Immature natural killer cell (primary cell): Measurements from ENCODE around the gene PHF2. TPM values are rescaled to one million over a fixed set of nuclear protein-coding genes. Genes with fewer than 3 reads are reported as not detected.
"Not testable (repeated sequence)": the region's sequence is repeated elsewhere in the genome, so short reads cannot be mapped to it uniquely, and the experiment has no call there.

Experiments used
- DNase-seq, 3 donors: peaks; one replicate each; pipeline ENCODE4 v3.0.0; 2022; ENCODE audit warnings: mixed read lengths in 1 of 3
- H3K27ac Mint-ChIP-seq, 6 donors: one replicate each; pipeline ENCODE4 v1.8.0; 2020; ENCODE audit warnings: mixed read lengths in 6 of 6, mild to moderate bottlenecking in 5 of 6, inconsistent platforms in 4 of 6, moderate library complexity in 3 of 6
- H3K27me3 Mint-ChIP-seq, 3 donors: one replicate each; pipeline ENCODE4 v1.8.0; 2020 to 2021; ENCODE audit warnings: low read depth in 3 of 3, mild to moderate bottlenecking in 3 of 3, mixed read lengths in 3 of 3, moderate library complexity in 3 of 3, inconsistent platforms in 1 of 3
- H3K36me3 Mint-ChIP-seq, 3 donors: one replicate each; pipeline ENCODE4 v1.8.0; 2020; ENCODE audit warnings: mixed read lengths in 3 of 3, inconsistent platforms in 2 of 3, mild to moderate bottlenecking in 2 of 3
- H3K4me1 Mint-ChIP-seq, 2 donors: one replicate each; pipeline ENCODE4 v1.8.0; 2020; ENCODE audit warnings: inconsistent platforms in 2 of 2, mild to moderate bottlenecking in 2 of 2, mixed read lengths in 2 of 2, moderate library complexity in 1 of 2
- H3K4me3 Mint-ChIP-seq, 5 donors: one replicate each; pipeline ENCODE4 v1.8.0; 2020; ENCODE audit warnings: mild to moderate bottlenecking in 5 of 5, mixed read lengths in 5 of 5, inconsistent platforms in 3 of 5, moderate library complexity in 3 of 5
- H3K9me3 Mint-ChIP-seq, 6 donors: one replicate each; pipeline ENCODE4 v1.8.0; 2020; ENCODE audit warnings: mild to moderate bottlenecking in 6 of 6, mixed read lengths in 6 of 6, inconsistent platforms in 4 of 6, moderate library complexity in 3 of 6
- polyA plus RNA-seq, 3 donors: library from polyadenylated mRNA; unstranded; fragments of 300-500 nt; fragmentation: Illumina TruSeq; gene quantifications; one replicate each; pipeline ENCODE4 v1.2.3, GENCODE V29; 2021

PHF2 gene
- polyA plus RNA-seq, 3 donors from 2014 or later, result 0.58 to 2.1 (median 0.80) TPM

DNA sequence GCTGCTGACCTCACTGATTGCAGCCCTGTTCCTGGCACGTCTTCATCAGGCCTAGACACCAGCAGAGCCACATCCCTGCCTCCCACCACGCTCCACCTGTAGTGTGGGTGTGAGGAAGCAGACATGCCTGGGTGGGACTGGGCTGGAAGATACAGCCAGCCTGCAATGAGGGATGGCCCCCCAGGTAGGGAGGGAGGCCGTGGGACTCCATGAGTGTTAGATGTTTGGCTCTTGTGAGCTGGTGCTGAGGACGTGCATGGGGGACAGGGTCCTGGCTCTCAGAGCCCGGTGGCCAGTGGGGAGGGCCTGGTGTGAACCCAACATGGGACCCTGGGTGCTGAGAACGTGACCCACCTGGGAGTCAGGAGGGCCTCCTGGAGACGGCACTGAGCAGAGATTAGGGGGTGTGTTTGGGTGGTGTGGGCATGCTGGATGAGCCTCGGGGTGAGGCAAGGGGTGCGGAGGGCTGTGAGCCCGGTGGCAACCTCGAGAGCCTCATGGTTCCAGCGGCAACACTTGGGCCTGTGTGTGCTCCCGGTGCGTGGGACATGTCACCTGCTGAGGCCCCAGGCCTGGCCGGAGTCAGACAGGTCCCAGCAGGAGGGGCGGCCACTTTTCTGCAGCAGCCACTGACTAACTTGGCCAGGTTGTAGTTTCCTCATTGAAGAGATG is 87.6 kb downstream of the PHF2 start:
- Mint-ChIP-seq H3K9me3 (no peaks in the 10 kb centered on the region), H3K27ac (no peak overlapping the region), H3K27me3 (peaks cover 0 to 2% (median 0%) of the 10 kb centered on the region in 3 donors), H3K36me3 (peaks cover 0 to 3% (median 0%) of the 10 kb centered on the region in 3 donors), H3K4me3 (no peak overlapping the region), H3K4me1 (peaks cover 3 to 5% of the 10 kb centered on the region in 2 donors)
- DNase-seq, result no peak

GRCh38 chr9:93664549-93665120 is 88.3 kb downstream of the PHF2 start:
- H3K9me3 Mint-ChIP-seq, result no peaks in the 10 kb centered on the region
- H3K36me3 Mint-ChIP-seq, result peaks cover 0 to 3% (median 0%) of the 10 kb centered on the region in 3 donors
- H3K27me3 Mint-ChIP-seq, result peaks cover 0 to 3% (median 0%) of the 10 kb centered on the region in 3 donors
- no peak overlapping the region for H3K4me3 Mint-ChIP-seq
- H3K27ac Mint-ChIP-seq, result no peak overlapping the region
- no peak for DNase-seq
- peaks cover 3 to 9% of the 10 kb centered on the region in 2 donors for H3K4me1 Mint-ChIP-seq

GRCh38 chr9:93665128-93665636 is 88.8 kb downstream of the PHF2 start:
- Mint-ChIP-seq H3K4me1 (peaks cover 6 to 13% of the 10 kb centered on the region in 2 donors), H3K27ac (no peak overlapping the region), H3K9me3 (no peaks in the 10 kb centered on the region), H3K36me3 (no peaks in the 10 kb centered on the region), H3K27me3 (peaks cover 0 to 7% (median 0%) of the 10 kb centered on the region in 3 donors), H3K4me3 (no peak overlapping the region)
- no peak for DNase-seq

DNA sequence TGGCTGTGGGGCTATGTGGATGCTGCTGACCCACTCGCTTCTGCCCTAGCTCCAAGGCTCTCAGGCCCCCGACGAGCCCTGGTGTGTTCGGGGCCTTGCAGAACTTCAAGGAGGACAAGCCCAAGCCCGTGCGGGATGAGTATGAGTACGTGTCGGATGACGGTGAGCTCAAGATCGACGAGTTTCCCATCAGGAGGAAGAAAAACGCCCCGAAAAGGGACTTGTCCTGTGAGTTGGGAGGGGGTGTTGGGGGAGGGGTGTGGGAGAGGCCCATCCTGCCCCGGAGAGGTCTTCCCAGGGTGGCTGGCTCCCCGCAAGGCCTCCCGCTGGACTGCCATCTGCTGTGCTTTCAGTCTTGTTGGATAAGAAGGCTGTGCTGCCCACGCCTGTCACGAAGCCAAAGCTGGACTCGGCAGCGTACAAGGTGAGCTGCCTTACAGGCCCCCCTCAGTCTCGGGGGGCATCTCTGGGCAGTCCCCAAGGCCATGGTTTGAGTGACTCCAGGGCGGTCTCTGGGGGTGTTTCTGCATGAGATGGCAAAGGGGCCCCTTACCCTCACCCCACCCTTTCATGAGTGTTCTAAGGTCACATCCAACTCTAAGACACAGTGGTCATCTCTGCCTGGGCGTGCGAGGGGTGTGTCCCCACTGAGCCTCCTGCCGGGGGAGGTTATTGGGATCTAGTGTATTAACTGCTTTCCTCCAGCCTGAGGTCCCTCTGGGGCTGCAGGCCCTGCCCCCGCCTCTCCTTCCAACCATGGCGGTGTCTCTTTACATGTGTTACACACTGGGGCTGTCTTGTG is 89.5 kb downstream of the PHF2 start:
- Mint-ChIP-seq H3K27me3 (peaks cover 0 to 12% (median 2%) of the 10 kb centered on the region in 3 donors), H3K4me3 (no peak overlapping the region), H3K36me3 (no peaks in the 10 kb centered on the region), H3K27ac (no peak overlapping the region), H3K4me1 (peaks cover 6 to 13% of the 10 kb centered on the region in 2 donors), H3K9me3 (no peaks in the 10 kb centered on the region)
- no peak for DNase-seq

DNA sequence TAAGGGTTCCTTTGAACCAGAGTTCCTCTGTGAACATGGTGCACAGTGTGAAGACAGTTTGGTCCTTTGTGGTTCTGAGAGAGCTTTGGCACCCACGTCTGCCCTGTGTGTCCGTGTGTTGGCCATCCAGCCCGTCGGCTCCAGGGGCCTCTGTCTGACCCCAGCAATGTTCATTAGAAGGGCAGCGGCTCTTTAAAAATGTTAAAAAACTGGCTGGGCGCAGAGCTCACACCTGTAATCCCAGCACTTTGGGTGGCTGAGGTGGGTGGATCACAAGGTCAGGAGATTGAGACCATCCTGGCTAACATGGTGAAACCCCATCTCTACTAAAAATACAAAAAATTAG is 90.0 kb downstream of the PHF2 start:
- not testable (repeated sequence) for H3K9me3 Mint-ChIP-seq, H3K27ac Mint-ChIP-seq, H3K4me3 Mint-ChIP-seq, H3K36me3 Mint-ChIP-seq, DNase-seq
- Mint-ChIP-seq H3K27me3 (peaks cover 2 to 12% (median 2%) of the 10 kb centered on the region in 3 donors), H3K4me1 (peaks cover 7 to 13% of the 10 kb centered on the region in 2 donors)

- Mint-ChIP-seq H3K27me3 (peaks cover 2 to 12% (median 2%) of the 10 kb centered on the region in 3 donors), H3K9me3 (no peaks in the 10 kb centered on the region), H3K4me1 (peaks cover 7 to 13% of the 10 kb centered on the region in 2 donors), H3K4me3 (no peak overlapping the region), H3K27ac (no peak overlapping the region), H3K36me3 (no peaks in the 10 kb centered on the region)
- DNase-seq, result no peak
Observed at GRCh38 chr9:93667006-93667405, 90.6 kb downstream of the PHF2 start.

DNA sequence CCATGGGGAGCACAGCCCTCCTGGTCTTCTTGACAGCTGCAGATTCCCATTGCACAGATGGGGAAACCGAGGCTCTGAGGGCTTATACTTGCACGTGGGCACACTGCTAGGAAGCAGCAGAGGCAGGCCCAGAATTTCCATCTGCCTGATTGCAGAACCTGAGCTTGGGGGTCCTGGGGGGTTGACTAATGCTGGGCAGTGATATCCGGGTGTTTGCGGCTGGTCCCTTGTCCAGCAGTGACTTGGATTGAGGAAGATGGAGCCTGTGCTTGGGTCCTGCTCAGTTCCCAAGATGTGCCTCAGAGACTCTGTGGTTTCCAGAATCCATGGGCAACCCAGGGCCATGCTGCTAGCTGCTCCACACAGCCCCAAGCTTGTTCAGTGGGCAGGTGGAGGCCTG is 91.2 kb downstream of the PHF2 start:
- peaks cover 2 to 12% (median 2%) of the 10 kb centered on the region in 3 donors for H3K27me3 Mint-ChIP-seq
- H3K9me3 Mint-ChIP-seq, result no peaks in the 10 kb centered on the region
- H3K27ac Mint-ChIP-seq, result peak overlapping the region in 1 of 6 donors; percentile 14
- peaks cover 7 to 13% of the 10 kb centered on the region in 2 donors for H3K4me1 Mint-ChIP-seq
- DNase-seq, result no peak
- H3K4me3 Mint-ChIP-seq, result no peak overlapping the region
- no peaks in the 10 kb centered on the region for H3K36me3 Mint-ChIP-seq

GRCh38 chr9:93668261-93668871 is 92.0 kb downstream of the PHF2 start:
- no peak for DNase-seq
- peaks cover 7 to 13% of the 10 kb centered on the region in 2 donors for H3K4me1 Mint-ChIP-seq
- H3K36me3 Mint-ChIP-seq, result no peaks in the 10 kb centered on the region
- H3K9me3 Mint-ChIP-seq, result no peaks in the 10 kb centered on the region
- H3K4me3 Mint-ChIP-seq, result no peak overlapping the region
- H3K27me3 Mint-ChIP-seq, result peaks cover 2 to 14% (median 2%) of the 10 kb centered on the region in 3 donors
- peak overlapping the region in 1 of 6 donors; percentile 67 for H3K27ac Mint-ChIP-seq

DNA sequence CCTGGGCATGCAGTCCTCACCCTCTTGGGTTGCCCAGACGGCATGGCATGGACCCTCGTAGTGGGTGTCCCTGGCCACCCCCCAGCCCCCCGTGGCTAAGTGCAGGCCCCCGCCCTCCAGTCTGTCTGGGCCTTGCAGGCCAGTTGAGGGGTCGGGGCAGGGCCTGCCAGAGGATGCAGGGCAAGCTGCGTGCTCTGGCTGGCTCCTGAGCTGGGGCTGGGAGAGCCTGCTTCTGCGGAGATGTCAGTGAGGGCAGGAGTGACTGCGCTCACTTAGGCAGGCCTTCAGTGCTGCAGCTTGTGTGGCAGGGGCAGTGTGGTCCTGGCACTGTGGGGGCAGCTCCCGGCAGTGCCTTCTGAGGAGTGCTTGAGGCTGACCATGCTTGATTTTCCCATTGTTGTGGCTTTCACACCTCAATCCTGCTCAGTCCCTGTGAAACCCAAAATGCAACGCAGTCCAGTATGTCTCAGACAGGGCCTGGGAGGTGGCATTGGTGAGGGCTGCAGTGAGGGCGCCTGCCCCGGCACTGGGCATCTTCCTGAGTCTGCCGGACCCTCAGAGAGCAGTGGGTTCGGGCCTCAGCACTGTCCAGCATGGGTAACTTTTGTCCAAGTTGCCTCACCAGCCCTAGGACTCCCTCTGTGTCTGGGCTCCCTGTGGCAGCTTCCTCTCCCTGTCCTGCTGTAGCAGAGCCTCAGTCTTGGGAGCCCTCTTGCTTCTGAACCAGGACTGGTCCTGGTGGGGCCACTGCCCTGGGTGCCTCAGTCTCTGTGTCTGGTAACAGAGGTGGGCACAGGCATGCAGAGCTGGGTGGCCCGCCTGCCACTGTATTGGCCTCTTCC is 93.0 kb downstream of the PHF2 start:
- Mint-ChIP-seq H3K4me3 (no peak overlapping the region), H3K36me3 (no peaks in the 10 kb centered on the region), H3K4me1 (peaks cover 7 to 13% of the 10 kb centered on the region in 2 donors), H3K27me3 (peaks cover 2 to 16% (median 2%) of the 10 kb centered on the region in 3 donors), H3K27ac (peak overlapping the region in 1 of 6 donors; percentile 78), H3K9me3 (no peaks in the 10 kb centered on the region)
- DNase-seq, result no peak

GRCh38 chr9:93669958-93670207 is 93.5 kb downstream of the PHF2 start:
- Mint-ChIP-seq H3K27me3 (peaks cover 2 to 16% (median 2%) of the 10 kb centered on the region in 3 donors), H3K4me3 (no peak overlapping the region), H3K9me3 (no peaks in the 10 kb centered on the region), H3K36me3 (no peaks in the 10 kb centered on the region), H3K4me1 (peaks cover 7 to 13% of the 10 kb centered on the region in 2 donors), H3K27ac (peak overlapping the region in 1 of 6 donors; percentile 78)
- DNase-seq, result no peak

GRCh38 chr9:93670208-93671019 is 94.0 kb downstream of the PHF2 start:
- Mint-ChIP-seq H3K27ac (peak overlapping the region in 1 of 6 donors; percentile 78), H3K27me3 (peaks cover 2 to 16% (median 2%) of the 10 kb centered on the region in 3 donors)
- DNase-seq, result peak in 1 of 3 donors; percentile 12

GRCh38 chr9:93671020-93671338 is 94.6 kb downstream of the PHF2 start:
- H3K4me3 Mint-ChIP-seq, result no peak overlapping the region
- no peak for DNase-seq
- peaks cover 7 to 13% of the 10 kb centered on the region in 2 donors for H3K4me1 Mint-ChIP-seq
- H3K27ac Mint-ChIP-seq, result peak overlapping the region in 2 of 6 donors; percentile 22 to 61
- no peaks in the 10 kb centered on the region for H3K36me3 Mint-ChIP-seq
- H3K27me3 Mint-ChIP-seq, result peaks cover 2 to 16% (median 2%) of the 10 kb centered on the region in 3 donors
- no peaks in the 10 kb centered on the region for H3K9me3 Mint-ChIP-seq

More at GRCh38 chr9:93670208-93671019, 94.0 kb downstream of the PHF2 start:
- Mint-ChIP-seq H3K4me1 (peaks cover 7 to 13% of the 10 kb centered on the region in 2 donors), H3K4me3 (no peak overlapping the region), H3K9me3 (no peaks in the 10 kb centered on the region), H3K36me3 (no peaks in the 10 kb centered on the region)
